GM18505 (cell line): ENCODE results near the gene GJC3.
"Not testable (repeated sequence)": the region's sequence is repeated elsewhere in the genome, so short reads cannot be mapped to it uniquely, and the experiment has no call there.

ENCODE experiments used
- ATAC-seq: cut with Tn5 transposase; IDR thresholded peaks from one replicate; pipeline ENCODE4 v1.9.1; 2021; ENCODE audit not compliant: unreplicated experiment
- POLR2A ChIP-seq: IDR thresholded peaks from 4 replicates; pipeline ENCODE4 v1.6.1; 2011; ENCODE audit warnings: borderline replicate concordance; ENCODE audit not compliant: insufficient read depth, insufficient read length; ENCODE audit errors: extremely low read depth

Gene GJC3

DNA sequence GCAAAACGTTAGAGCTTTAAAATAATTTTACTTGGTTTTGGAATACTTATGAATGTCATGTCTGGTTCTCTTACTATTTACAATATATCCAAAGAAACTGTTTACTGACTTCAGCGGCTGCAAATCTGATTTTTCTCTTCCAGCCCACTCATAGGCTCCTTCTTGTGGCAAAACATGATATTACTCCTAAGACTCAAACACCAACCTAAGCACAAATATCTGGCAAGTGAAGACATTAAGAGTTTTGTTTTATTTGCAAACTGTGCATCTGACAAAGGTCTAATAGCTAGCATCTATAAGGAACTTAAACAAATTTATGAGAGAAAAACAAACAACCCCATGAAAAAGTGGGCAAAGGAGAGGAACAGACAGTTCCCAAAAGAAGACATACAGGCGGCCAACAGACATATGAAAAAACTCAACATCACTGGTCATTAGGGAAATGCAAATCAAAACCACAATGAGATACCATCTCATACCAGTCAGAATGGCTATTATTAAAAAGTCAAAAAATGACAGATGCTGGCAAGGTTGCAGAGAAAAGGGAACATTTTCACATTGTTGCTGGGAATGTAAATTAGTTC is 20.3 kb upstream of the GJC3 start:
- no peak for TF ChIP-seq POLR2A
- ATAC-seq: no peak

DNA sequence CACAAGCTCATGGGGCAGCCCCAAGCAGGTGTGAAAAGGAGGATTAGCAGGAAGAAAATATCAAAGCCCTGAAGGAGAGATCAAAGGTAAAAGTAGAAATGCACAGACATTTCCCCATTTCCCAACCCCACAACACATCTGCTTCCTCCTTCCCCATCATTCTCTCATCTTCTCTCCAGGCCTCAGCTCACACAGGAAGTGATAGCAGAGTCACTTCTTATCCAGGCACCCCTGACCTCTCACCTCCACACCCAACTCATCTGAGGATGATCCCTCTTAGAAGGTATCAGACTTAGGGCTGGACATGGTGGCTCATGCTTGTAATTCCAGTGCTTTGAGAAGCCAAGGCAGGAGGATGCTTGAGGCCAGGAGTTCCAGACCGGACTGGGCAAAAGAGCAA is 18.2 kb upstream of the GJC3 start:
- TF ChIP-seq POLR2A: no peak
- no peak for ATAC-seq

DNA sequence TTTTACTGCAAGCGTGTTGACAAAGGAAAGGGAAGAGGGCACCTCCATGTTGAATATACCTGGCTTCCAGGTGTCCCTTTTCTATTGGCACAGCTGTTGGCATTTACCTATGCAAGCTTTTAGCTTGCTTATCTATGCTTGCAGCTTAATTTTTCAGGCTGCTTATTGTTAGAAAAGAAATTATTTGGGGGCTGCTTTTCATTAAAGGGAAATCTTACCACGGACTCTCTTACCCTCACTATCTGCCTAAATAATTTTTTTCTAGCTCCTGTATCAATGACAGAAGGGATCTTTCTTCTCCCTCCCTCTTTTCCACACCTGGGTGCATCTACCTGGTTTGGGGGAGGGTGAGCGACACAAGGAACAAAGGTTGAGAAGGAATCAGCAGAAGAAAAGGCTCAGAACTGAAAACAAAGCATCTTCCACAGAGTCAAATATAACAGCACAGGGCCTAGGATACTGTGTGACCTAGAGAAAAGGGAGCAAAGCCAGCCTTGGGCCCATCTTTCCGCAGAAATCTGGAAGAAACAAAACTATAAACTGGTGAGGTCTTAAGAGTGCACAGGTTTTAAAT is 15.2 kb upstream of the GJC3 start:
- TF ChIP-seq POLR2A: no peak
- ATAC-seq: no peak

GRCh38 chr7:99943641-99944496 is 14.4 kb upstream of the GJC3 start:
- TF ChIP-seq POLR2A: no peak
- ATAC-seq: no peak

DNA sequence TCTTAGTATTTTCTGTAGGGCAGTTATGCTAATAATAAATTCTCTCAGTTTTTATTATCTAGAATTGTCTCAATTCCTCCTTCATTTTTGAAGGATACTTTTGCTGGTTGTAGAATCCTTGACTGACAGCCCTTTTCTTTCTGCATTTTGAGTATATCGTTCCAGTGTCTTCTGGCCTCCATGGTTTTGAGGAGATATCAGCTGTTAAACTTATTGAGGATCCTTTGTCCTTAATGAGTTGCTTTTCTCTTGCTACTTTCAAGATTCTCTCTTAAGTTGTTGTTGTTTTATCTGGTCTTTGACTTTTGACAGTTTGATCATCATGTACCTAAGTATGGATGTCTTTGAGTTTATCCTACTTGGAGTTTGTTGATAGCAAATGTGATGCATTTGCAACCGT is 8.9 kb upstream of the GJC3 start:
- TF ChIP-seq POLR2A: no peak
- no peak for ATAC-seq

DNA sequence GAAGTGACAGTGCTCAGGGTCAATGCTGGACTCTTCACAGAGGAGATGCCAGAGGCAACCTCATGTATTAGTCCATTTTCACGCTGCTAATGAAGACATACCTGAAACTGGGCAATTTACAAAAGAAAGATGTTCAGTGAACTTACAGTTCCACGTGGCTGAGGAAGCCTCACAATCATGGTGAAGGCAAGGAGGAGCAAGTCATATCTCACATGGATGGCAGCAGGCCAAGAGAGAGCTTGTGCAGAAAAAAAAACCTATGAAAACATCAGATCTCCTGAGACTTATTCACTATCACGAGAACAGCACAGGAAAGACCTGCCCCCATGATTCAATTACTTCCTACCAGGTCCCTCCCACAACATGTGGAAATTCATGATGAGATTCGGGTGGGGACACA is 5.6 kb upstream of the GJC3 start:
- not testable (repeated sequence) for ATAC-seq

- no peak for TF ChIP-seq POLR2A
- ATAC-seq: no peak
Observed at GRCh38 chr7:99930376-99930775, 956 bp upstream of the GJC3 start.

DNA sequence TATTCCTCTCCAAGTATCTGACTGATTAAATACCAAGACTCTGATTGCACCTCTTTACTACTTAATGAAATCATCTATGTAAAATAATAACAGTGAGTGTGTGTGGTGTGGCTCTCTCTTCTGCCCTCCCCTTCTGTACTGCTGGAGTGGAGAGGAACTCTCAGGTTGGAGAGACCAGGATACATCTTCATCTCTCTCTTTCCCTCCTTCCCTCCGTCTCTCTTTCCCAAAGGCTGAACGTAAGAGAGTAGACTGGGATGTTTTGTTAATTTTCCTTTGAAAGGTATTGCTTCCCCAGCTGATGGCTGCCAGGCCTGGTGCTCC is 272 bp upstream of the GJC3 start:
- no peak for TF ChIP-seq POLR2A
- no peak for ATAC-seq

DNA sequence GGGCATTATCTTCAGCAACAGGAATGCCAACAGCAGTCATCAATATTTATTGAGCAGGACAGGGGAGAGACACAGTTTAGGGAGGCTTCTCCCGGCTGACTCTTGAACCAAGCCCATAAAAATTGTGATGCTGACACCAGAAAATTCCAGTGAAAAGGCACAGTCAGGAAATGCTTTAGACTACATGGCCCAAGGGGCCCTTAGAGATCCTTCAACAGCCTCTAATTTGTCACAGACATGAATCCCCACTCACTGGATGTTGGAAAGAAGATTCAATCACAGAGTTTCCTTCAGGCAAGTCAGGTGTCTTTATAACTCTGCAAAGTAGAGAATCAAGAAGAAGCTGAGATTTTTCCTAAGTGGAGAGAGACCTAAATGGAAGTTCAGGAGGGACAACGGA is 1.2 kb downstream of the GJC3 start:
- no peak for ATAC-seq
- no peak for TF ChIP-seq POLR2A

DNA sequence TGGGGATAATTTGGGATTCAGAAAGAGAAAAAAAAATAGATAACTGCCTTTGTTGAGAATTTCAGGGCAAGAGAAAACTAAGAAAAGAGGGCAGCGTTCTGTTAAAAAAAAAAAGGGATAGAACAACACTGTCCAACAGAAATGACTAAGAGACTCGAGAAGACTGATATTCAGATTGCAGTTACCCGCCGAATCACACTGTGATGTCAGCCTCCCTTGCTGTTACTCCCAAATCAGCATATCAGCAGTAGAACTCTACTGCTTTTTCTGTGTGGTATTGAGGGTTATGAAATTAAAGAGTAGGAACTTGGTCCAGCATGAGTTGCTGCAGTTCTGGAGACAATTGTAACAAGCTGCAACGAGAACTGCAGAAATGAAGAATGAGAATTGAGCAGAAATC is 1.9 kb downstream of the GJC3 start:
- no peak for ATAC-seq
- TF ChIP-seq POLR2A: no peak

GRCh38 chr7:99926321-99926720 is 3.1 kb downstream of the GJC3 start:
- TF ChIP-seq POLR2A: no peak
- no peak for ATAC-seq

DNA sequence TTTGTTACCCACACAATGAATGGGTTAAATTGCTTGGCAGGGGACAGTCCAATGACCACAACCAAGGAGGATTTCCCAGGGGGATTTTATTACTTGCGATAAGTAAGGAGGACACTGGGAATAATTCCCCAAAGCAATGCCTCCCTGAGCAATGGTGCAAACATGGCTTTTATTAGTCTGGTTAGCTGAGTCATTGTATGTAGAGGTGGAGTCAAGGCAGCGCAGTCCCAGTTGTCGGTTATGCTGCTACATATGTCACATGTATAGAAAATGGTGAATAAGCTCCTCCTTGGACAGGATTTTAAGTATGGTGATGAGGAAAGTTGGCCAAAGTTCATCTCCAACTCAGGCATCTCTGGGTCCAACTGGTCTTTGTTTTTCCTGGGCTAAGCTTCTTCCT is 6.2 kb downstream of the GJC3 start:
- TF ChIP-seq POLR2A: no peak
- ATAC-seq: no peak

GRCh38 chr7:99920149-99920548 is 9.3 kb downstream of the GJC3 start:
- no peak for TF ChIP-seq POLR2A
- ATAC-seq: no peak

- peak; percentile 25 for ATAC-seq
- TF ChIP-seq POLR2A: no peak
Observed at GRCh38 chr7:99919814-99920112, 9.7 kb downstream of the GJC3 start.
